Ascending aorta (tissue), 2 donors: Measurements from ENCODE around the gene CLBA1. TPM values are rescaled to one million over a fixed set of nuclear protein-coding genes. Genes with fewer than 3 reads are reported as not detected.

Experiments
- DNase-seq, 2 donors: peaks; one replicate each; pipeline ENCODE4 v3.0.0-alpha.2; 2019; ENCODE audit warnings: low spot score in 2 of 2
- H3K27ac ChIP-seq, 2 donors: fragments of 200-600 bp; sonication (generic); one replicate each; pipeline ENCODE4 v1.5.1; 2016 to 2017; ENCODE audit warnings: mild to moderate bottlenecking in 1 of 2
- H3K27me3 ChIP-seq: fragments of 200-600 bp; sonication (generic); one replicate; pipeline ENCODE4 v1.5.1; 2017
- H3K36me3 ChIP-seq, 2 donors: fragments of 200-600 bp; sonication (generic); one replicate each; pipeline ENCODE4 v1.5.1; 2016
- H3K4me1 ChIP-seq, 2 donors: fragments of 200-600 bp; sonication (generic); one replicate each; pipeline ENCODE4 v1.5.1; 2016 to 2017; ENCODE audit warnings: mild to moderate bottlenecking in 1 of 2
- H3K4me3 ChIP-seq, 2 donors: fragments of 200-600 bp; sonication (generic); one replicate each; pipeline ENCODE4 v1.5.1; 2016 to 2017; ENCODE audit warnings: mild to moderate bottlenecking in 1 of 2
- H3K9me3 ChIP-seq, 2 donors: fragments of 200-600 bp; sonication (generic); one replicate each; pipeline ENCODE4 v1.5.1; 2016
- CTCF ChIP-seq, 3 experiments: fragments of 200-600 bp in 2 of 3; fragments of 450-650 bp in 1 of 3; sonication (generic) in 2 of 3; IDR thresholded peaks; one replicate each; pipeline ENCODE4 v1.5.1; 2016 to 2019; ENCODE audit warnings: antibody characterized with exemption in 3 of 3, mild to moderate bottlenecking in 1 of 3, moderate library complexity in 1 of 3
- intact Hi-C: fragments of 100-400 bp; cut with DNase I; formaldehyde crosslinking; loops from one replicate; pipeline ENCODE4 v1.15.1; 2023
- total RNA-seq: library from RNA; depleted of rRNA; stranded (reverse); fragments of >200 nt; gene quantifications from one replicate; pipeline ENCODE4 v1.1.0, GENCODE V29; 2016

CLBA1 gene
- total RNA-seq, 1 donor from 2014 or later, result 18.1 TPM

GRCh38 chr14:104994978-104995377 is 9.4 kb downstream of the CLBA1 start:
- no peak overlapping the region for H3K4me3 ChIP-seq
- intact Hi-C loops, result no loop called here
- H3K27ac ChIP-seq, result no peak overlapping the region
- DNase-seq, result no peak
- no peak for TF ChIP-seq CTCF (IDR thresholded peaks at IDR 0.05)
- H3K27me3 ChIP-seq, result no peaks in the 10 kb centered on the region
- no peaks in the 10 kb centered on the region for H3K4me1 ChIP-seq
- H3K36me3 ChIP-seq, result peaks cover 0 to 9% of the 10 kb centered on the region in 2 donors
- no peaks in the 10 kb centered on the region for H3K9me3 ChIP-seq

GRCh38 chr14:104996032-104996431 is 10.4 kb downstream of the CLBA1 start:
- Histone ChIP-seq H3K4me3 (no peak overlapping the region), H3K36me3 (peaks cover 0 to 9% of the 10 kb centered on the region in 2 donors), H3K27ac (no peak overlapping the region), H3K27me3 (no peaks in the 10 kb centered on the region), H3K4me1 (no peaks in the 10 kb centered on the region), H3K9me3 (no peaks in the 10 kb centered on the region)
- intact Hi-C loops, result no loop called here
- no peak for TF ChIP-seq CTCF (IDR thresholded peaks at IDR 0.05)
- DNase-seq, result no peak

- Histone ChIP-seq H3K27ac (no peak overlapping the region), H3K9me3 (no peaks in the 10 kb centered on the region), H3K36me3 (peaks cover 0 to 9% of the 10 kb centered on the region in 2 donors), H3K4me3 (no peak overlapping the region), H3K4me1 (no peaks in the 10 kb centered on the region), H3K27me3 (no peaks in the 10 kb centered on the region)
- no peak for DNase-seq
- TF ChIP-seq CTCF (IDR thresholded peaks at IDR 0.05), result no peak
- intact Hi-C loops, result no loop called here
These were observed 10.9 kb downstream of the CLBA1 start for GRCh38 chr14:104996483-104996882.

- no peak for TF ChIP-seq CTCF (IDR thresholded peaks at IDR 0.05)
- DNase-seq, result no peak
- no peaks in the 10 kb centered on the region for H3K9me3 ChIP-seq
- intact Hi-C loops, result no loop called here
- H3K36me3 ChIP-seq, result no peaks in the 10 kb centered on the region
- H3K4me3 ChIP-seq, result no peak overlapping the region
- no peak overlapping the region for H3K27ac ChIP-seq
- no peaks in the 10 kb centered on the region for H3K27me3 ChIP-seq
- H3K4me1 ChIP-seq, result no peaks in the 10 kb centered on the region
These were observed 13.2 kb downstream of the CLBA1 start for GRCh38 chr14:104998801-104999200.

GRCh38 chr14:104999361-104999760 is 13.8 kb downstream of the CLBA1 start:
- Histone ChIP-seq H3K36me3 (no peaks in the 10 kb centered on the region), H3K27ac (no peak overlapping the region)
- DNase-seq, result no peak

More at GRCh38 chr14:104999361-104999760, 13.8 kb downstream of the CLBA1 start:
- intact Hi-C loops, result no loop called here
- TF ChIP-seq CTCF (IDR thresholded peaks at IDR 0.05), result no peak
- Histone ChIP-seq H3K27me3 (no peaks in the 10 kb centered on the region), H3K4me1 (no peaks in the 10 kb centered on the region), H3K9me3 (no peaks in the 10 kb centered on the region), H3K4me3 (no peak overlapping the region)
